HG02981 (cell line): ENCODE results near the gene PCDHA5.
"Not testable (repeated sequence)": the region's sequence is repeated elsewhere in the genome, so short reads cannot be mapped to it uniquely, and the experiment has no call there.

Experiments used
- ATAC-seq: cut with Tn5 transposase; IDR thresholded peaks from one replicate; pipeline ENCODE4 v1.9.1; 2021; ENCODE audit warnings: mild to moderate bottlenecking, moderate library complexity; ENCODE audit not compliant: unreplicated experiment

PCDHA5 gene

GRCh38 chr5:140821375-140822280 lies at the start of gene PCDHA5:
PCDHA5 (plus strand) TSS chr5:140821613.
- no peak for ATAC-seq

GRCh38 chr5:140780512-140780911 lies 40.9 kb upstream of the PCDHA5 start:
- no peak for ATAC-seq

GRCh38 chr5:140785905-140786686 lies 35.3 kb upstream of the PCDHA5 start, which contains the start of gene PCDHA1:
PCDHA1 (plus strand) TSS chr5:140786140.
- ATAC-seq, result no peak

GRCh38 chr5:140787422-140787821 lies 34.0 kb upstream of the PCDHA5 start:
- not testable (repeated sequence) for ATAC-seq

GRCh38 chr5:140787849-140788504 lies 33.4 kb upstream of the PCDHA5 start:
- not testable (repeated sequence) for ATAC-seq

GRCh38 chr5:140791089-140791488 lies 30.3 kb upstream of the PCDHA5 start:
- ATAC-seq, result no peak

GRCh38 chr5:140794595-140795258 lies 26.7 kb upstream of the PCDHA5 start, which contains the start of gene PCDHA2:
PCDHA2 (plus strand) TSS chr5:140794852.
- no peak for ATAC-seq

GRCh38 chr5:140795259-140795641 lies 26.2 kb upstream of the PCDHA5 start:
- no peak for ATAC-seq

GRCh38 chr5:140796072-140796717 lies 25.2 kb upstream of the PCDHA5 start:
- not testable (repeated sequence) for ATAC-seq

- ATAC-seq, result no peak
Observed at GRCh38 chr5:140796718-140797095, 24.7 kb upstream of the PCDHA5 start.

GRCh38 chr5:140800816-140801493 lies 20.5 kb upstream of the PCDHA5 start, which contains the start of gene PCDHA3:
PCDHA3 (plus strand) TSS chr5:140801057.
- ATAC-seq, result no peak

- no peak for ATAC-seq
Observed at GRCh38 chr5:140801494-140801841, 19.9 kb upstream of the PCDHA5 start.

GRCh38 chr5:140802381-140802780 lies 19.0 kb upstream of the PCDHA5 start:
- not testable (repeated sequence) for ATAC-seq

GRCh38 chr5:140802781-140803271 lies 18.6 kb upstream of the PCDHA5 start:
- ATAC-seq, result no peak

GRCh38 chr5:140806834-140807775 lies 14.3 kb upstream of the PCDHA5 start, which contains the start of gene PCDHA4:
PCDHA4 (plus strand) TSS chr5:140807068.
- ATAC-seq, result no peak

GRCh38 chr5:140808241-140808888 lies 13.0 kb upstream of the PCDHA5 start:
- not testable (repeated sequence) for ATAC-seq

GRCh38 chr5:140808889-140809291 lies 12.5 kb upstream of the PCDHA5 start:
- no peak for ATAC-seq

GRCh38 chr5:140822281-140822629 lies 842 bp downstream of the PCDHA5 start:
- no peak for ATAC-seq
